ENCODE results near the gene LMAN1L. TPM values are rescaled to one million over a fixed set of nuclear protein-coding genes. Genes with fewer than 3 reads are reported as not detected.
A peak's percentile ranks its signal among the peaks of the same experiment; 100 is the strongest.

Gene LMAN1L
- total RNA-seq, 5 donors from 2014 or later (not counting 1 experiment from before 2014, with no cell fraction given) = 0.42 to 1.6 (median 0.44) TPM

DNA sequence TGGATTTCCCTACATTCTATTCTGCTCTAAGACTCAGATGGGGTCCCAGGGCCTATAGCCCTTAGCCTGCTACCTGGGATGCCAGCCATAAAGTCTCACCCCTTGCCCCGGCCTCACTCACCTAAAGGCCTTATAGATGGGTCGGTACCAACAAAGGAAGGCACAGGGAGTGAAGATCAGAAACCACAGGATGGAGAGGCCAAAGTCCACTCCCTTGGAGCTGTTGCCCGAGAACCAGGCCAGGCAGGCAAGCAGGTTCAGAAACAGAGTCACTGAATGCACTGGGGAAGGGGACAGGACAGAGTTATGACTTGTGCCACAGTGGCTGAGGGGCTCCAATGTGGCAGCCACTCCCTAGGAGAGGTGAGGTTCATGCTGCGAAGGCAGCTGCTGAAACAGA is 37.8 kb downstream of the LMAN1L start:
- H3K27ac ChIP-seq (ENCODE audit: low read length) = no peak overlapping the region
- ATAC-seq (replicated peaks in 1 of 4) (no peak), DNase-seq (no peak)
- 97% methylated on average over 3 of the region's 4 CpGs for WGBS (ENCODE audit: insufficient coverage)
- H3K9me3 ChIP-seq = no peaks in the 10 kb centered on the region
- POLR2A ChIA-PET = no interaction called here
- H3K36me3 Mint-ChIP-seq = peaks cover 44% of the 10 kb centered on the region
- H3K27me3 Mint-ChIP-seq = no peaks in the 10 kb centered on the region
- H3K27ac Mint-ChIP-seq = no peak overlapping the region
- H3K4me1 Mint-ChIP-seq = peaks cover 11 to 16% (median 13%) of the 10 kb centered on the region in 3 donors
- no peaks in the 10 kb centered on the region for H3K9me3 Mint-ChIP-seq
- H3K27me3 ChIP-seq (replicated peaks in 1 of 2; ENCODE audit: control insufficient read depth in 2 of 2, extremely low read depth in 1 of 2, insufficient read depth in 2 of 2, low read length in 1 of 2) = no peaks in the 10 kb centered on the region
- CTCF ChIA-PET = no interaction called here
- H3K4me1 ChIP-seq (ENCODE audit: control insufficient read depth in 1 of 2, extremely low read depth in 1 of 2, insufficient read depth in 2 of 2, low read length in 2 of 2) = peaks cover 4 to 13% of the 10 kb centered on the region in 2 experiments
- no peak overlapping the region for H3K4me3 Mint-ChIP-seq
- peaks cover 26 to 73% of the 10 kb centered on the region in 2 donors for H3K36me3 ChIP-seq (ENCODE audit: control insufficient read depth in 2 of 2, extremely low read depth in 1 of 2, insufficient read depth in 1 of 2, low read length in 1 of 2)
- no peak overlapping the region for H3K4me3 ChIP-seq (ENCODE audit: control insufficient read depth in 1 of 2, extremely low read depth in 1 of 2, low read length in 1 of 2)

DNA sequence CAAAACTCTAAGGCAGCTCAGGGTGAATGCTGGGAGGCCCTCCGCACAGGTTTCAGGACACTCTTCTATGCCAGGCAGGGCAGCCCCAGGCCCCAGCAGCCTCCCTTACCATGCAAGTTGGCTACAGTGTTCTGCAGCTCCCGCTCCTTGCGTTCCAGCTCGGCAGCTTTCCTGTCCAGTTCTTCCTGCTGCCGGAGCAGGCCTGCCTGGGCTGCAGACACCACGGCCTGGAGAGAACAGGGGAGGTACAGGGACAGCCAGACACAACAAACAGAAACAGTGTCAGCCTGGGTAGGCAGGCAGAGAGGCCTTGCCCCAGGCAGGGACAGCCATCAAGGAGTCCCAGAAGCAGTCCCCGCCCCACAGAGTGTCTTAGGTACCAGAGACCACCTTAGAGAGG is 39.3 kb downstream of the LMAN1L start:
- ChIA-PET POLR2A (interaction anchor here in 1 of 2 donors (0.5 kb wide), 1 partner anchor 43 kb away, joined by 5 read pairs; no protein-coding TSS in a partner anchor), CTCF (interaction anchor here (1.2 to 1.5 kb wide), 2 partner anchors 50 kb away, joined by 3 read pairs; no protein-coding TSS in a partner anchor)
- H3K36me3 ChIP-seq (ENCODE audit: control insufficient read depth in 2 of 2, extremely low read depth in 1 of 2, insufficient read depth in 1 of 2, low read length in 1 of 2) = peaks cover 26 to 77% of the 10 kb centered on the region in 2 donors
- DNase-seq (no peak), ATAC-seq (replicated peaks in 1 of 4) (no peak)
- Mint-ChIP-seq H3K36me3 (peaks cover 44% of the 10 kb centered on the region), H3K9me3 (no peaks in the 10 kb centered on the region), H3K4me3 (no peak overlapping the region), H3K4me1 (peaks cover 10 to 15% (median 10%) of the 10 kb centered on the region in 3 donors), H3K27me3 (no peaks in the 10 kb centered on the region), H3K27ac (peak overlapping the region in 1 of 2 donors; percentile 11)
- no peaks in the 10 kb centered on the region for H3K27me3 ChIP-seq (replicated peaks in 1 of 2; ENCODE audit: control insufficient read depth in 2 of 2, extremely low read depth in 1 of 2, insufficient read depth in 2 of 2, low read length in 1 of 2)
- no peak overlapping the region for H3K27ac ChIP-seq (ENCODE audit: low read length)
- peaks cover 0 to 4% of the 10 kb centered on the region in 2 experiments for H3K4me1 ChIP-seq (ENCODE audit: control insufficient read depth in 1 of 2, extremely low read depth in 1 of 2, insufficient read depth in 2 of 2, low read length in 2 of 2)
- WGBS (ENCODE audit: insufficient coverage) = 98% methylated on average over 6 of the region's 7 CpGs
- no peak overlapping the region for H3K4me3 ChIP-seq (ENCODE audit: control insufficient read depth in 1 of 2, extremely low read depth in 1 of 2, low read length in 1 of 2)
- no peaks in the 10 kb centered on the region for H3K9me3 ChIP-seq

DNA sequence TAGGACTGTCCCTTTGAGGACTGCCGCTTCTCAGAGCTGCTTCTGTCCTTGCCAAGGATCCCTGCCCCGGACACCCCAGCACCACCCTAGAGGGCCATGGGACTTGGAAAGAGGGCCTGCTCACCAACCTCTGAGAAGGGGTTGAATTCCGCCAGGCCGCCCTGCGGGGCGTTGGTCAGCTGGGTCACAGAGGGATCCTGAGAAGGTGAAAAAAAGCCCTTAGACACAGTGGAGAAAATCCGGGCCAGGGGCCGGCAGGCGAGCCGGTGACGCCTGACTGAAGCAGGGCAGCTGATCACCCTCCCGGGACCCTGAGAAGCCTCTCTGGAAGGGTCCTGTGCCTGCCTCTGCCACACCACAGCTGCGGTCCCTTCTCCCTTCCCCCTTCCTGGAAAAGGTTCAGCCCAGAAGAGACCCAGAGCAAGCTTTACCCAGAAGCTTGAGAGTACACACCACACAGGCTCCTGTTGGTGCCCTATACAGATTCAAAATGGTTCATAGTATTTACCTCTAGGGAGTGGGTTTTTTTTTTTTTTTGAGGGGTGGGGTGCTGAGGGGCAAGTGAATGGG is 41.9 kb downstream of the LMAN1L start:
- DNase-seq (no peak), ATAC-seq (replicated peaks in 1 of 4) (no peak)
- H3K4me1 ChIP-seq (ENCODE audit: control insufficient read depth in 1 of 2, extremely low read depth in 1 of 2, insufficient read depth in 2 of 2, low read length in 2 of 2) = peaks cover 6 to 28% of the 10 kb centered on the region in 2 experiments
- H3K27me3 ChIP-seq (replicated peaks in 1 of 2; ENCODE audit: control insufficient read depth in 2 of 2, extremely low read depth in 1 of 2, insufficient read depth in 2 of 2, low read length in 1 of 2) = no peaks in the 10 kb centered on the region
- Mint-ChIP-seq H3K27me3 (no peaks in the 10 kb centered on the region), H3K27ac (no peak overlapping the region), H3K4me3 (no peak overlapping the region), H3K36me3 (peaks cover 30% of the 10 kb centered on the region), H3K4me1 (peaks cover 34 to 35% (median 35%) of the 10 kb centered on the region in 3 donors), H3K9me3 (no peaks in the 10 kb centered on the region)
- H3K27ac ChIP-seq (ENCODE audit: low read length) = no peak overlapping the region
- no peaks in the 10 kb centered on the region for H3K9me3 ChIP-seq
- peaks cover 26 to 68% of the 10 kb centered on the region in 2 donors for H3K36me3 ChIP-seq (ENCODE audit: control insufficient read depth in 2 of 2, extremely low read depth in 1 of 2, insufficient read depth in 1 of 2, low read length in 1 of 2)
- ChIA-PET POLR2A (no interaction called here), CTCF (no interaction called here)
- H3K4me3 ChIP-seq (ENCODE audit: control insufficient read depth in 1 of 2, extremely low read depth in 1 of 2, low read length in 1 of 2) = no peak overlapping the region
- 100% methylated on average over 6 of the region's 13 CpGs for WGBS (ENCODE audit: insufficient coverage)

DNA sequence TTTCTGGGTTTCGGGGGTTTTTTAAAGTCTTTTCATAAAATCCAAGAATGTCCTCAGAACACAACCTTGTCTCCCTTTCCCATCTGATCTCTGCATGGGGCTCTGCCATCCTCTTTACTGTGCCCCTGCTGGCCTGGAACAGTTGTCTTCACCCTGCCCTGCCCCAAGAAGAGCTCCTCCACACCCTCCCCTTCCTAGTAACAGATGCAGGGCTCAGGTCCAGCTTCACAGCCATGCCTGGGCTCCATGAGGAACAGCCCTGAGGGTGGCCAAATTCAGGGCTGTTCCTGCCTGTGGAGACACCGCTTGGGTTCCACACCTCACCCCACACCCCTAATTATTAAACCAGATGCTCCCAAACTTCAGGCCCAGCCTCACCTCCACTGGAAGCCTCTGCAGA is 43.2 kb downstream of the LMAN1L start:
- CTCF ChIA-PET = interaction anchor here (0.6 to 0.9 kb wide), 3 partner anchors 46 to 797 kb away, joined by 3 to 7 read pairs (median 4); no protein-coding TSS in a partner anchor
- Histone ChIP-seq H3K4me3 (ENCODE audit: control insufficient read depth in 1 of 2, extremely low read depth in 1 of 2, low read length in 1 of 2) (no peak overlapping the region), H3K4me1 (ENCODE audit: control insufficient read depth in 1 of 2, extremely low read depth in 1 of 2, insufficient read depth in 2 of 2, low read length in 2 of 2) (peaks cover 9 to 38% of the 10 kb centered on the region in 2 experiments), H3K27me3 (replicated peaks in 1 of 2; ENCODE audit: control insufficient read depth in 2 of 2, extremely low read depth in 1 of 2, insufficient read depth in 2 of 2, low read length in 1 of 2) (no peaks in the 10 kb centered on the region), H3K36me3 (ENCODE audit: control insufficient read depth in 2 of 2, extremely low read depth in 1 of 2, insufficient read depth in 1 of 2, low read length in 1 of 2) (peaks cover 26 to 58% of the 10 kb centered on the region in 2 donors), H3K27ac (ENCODE audit: low read length) (no peak overlapping the region), H3K9me3 (no peaks in the 10 kb centered on the region)
- Mint-ChIP-seq H3K9me3 (no peaks in the 10 kb centered on the region), H3K36me3 (peaks cover 26% of the 10 kb centered on the region), H3K27ac (peak overlapping the region; percentile 71 to 78), H3K27me3 (no peaks in the 10 kb centered on the region), H3K4me1 (peaks cover 37 to 38% (median 38%) of the 10 kb centered on the region in 3 donors), H3K4me3 (no peak overlapping the region)
- POLR2A ChIA-PET = no interaction called here
- no CpG with 5 or more reads among the region's 2 CpGs for WGBS (ENCODE audit: insufficient coverage)
- ATAC-seq (replicated peaks in 1 of 4) = no peak
- no peak for DNase-seq

DNA sequence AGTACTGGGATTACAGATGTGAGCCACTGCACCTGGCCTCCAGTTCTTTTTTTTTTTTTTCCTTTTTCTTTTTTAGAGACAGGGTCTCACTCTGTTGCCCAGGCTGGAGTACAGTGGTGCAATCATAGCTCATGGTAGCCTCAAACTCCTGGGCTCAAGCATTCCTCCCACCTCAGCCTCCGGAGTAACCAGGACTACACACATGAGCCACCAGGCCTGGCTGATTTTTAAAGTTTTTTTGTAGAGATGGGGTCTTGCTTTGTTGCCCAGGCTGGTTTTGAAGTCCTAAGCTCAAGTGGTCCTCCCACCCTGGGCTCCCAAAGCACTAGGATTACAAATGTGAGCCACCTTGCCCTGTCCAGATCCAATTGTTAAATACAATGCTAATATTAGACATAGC is 43.9 kb downstream of the LMAN1L start:
- Histone ChIP-seq H3K27ac (ENCODE audit: low read length) (no peak overlapping the region), H3K27me3 (replicated peaks in 1 of 2; ENCODE audit: control insufficient read depth in 2 of 2, extremely low read depth in 1 of 2, insufficient read depth in 2 of 2, low read length in 1 of 2) (no peaks in the 10 kb centered on the region), H3K9me3 (no peaks in the 10 kb centered on the region), H3K4me3 (ENCODE audit: control insufficient read depth in 1 of 2, extremely low read depth in 1 of 2, low read length in 1 of 2) (no peak overlapping the region), H3K36me3 (ENCODE audit: control insufficient read depth in 2 of 2, extremely low read depth in 1 of 2, insufficient read depth in 1 of 2, low read length in 1 of 2) (peaks cover 26 to 51% of the 10 kb centered on the region in 2 donors), H3K4me1 (ENCODE audit: control insufficient read depth in 1 of 2, extremely low read depth in 1 of 2, insufficient read depth in 2 of 2, low read length in 2 of 2) (peaks cover 9 to 44% of the 10 kb centered on the region in 2 experiments)
- H3K9me3 Mint-ChIP-seq = no peaks in the 10 kb centered on the region
- H3K36me3 Mint-ChIP-seq = peaks cover 21% of the 10 kb centered on the region
- no peak for DNase-seq
- peaks cover 37 to 42% (median 41%) of the 10 kb centered on the region in 3 donors for H3K4me1 Mint-ChIP-seq
- POLR2A ChIA-PET = no interaction called here
- H3K27me3 Mint-ChIP-seq = no peaks in the 10 kb centered on the region
- whole genome bisulfite sequencing (ENCODE audit: insufficient coverage) = no CpG with 5 or more reads among the region's 1 CpG
- CTCF ChIA-PET = interaction anchor here (0.6 to 0.8 kb wide), 4 partner anchors 8 to 95 kb away, joined by 3 to 10 read pairs (median 3); no protein-coding TSS in a partner anchor
- ATAC-seq (replicated peaks in 1 of 4) = no peak
- no peak overlapping the region for H3K4me3 Mint-ChIP-seq
- peak overlapping the region; percentile 81 to 83 for H3K27ac Mint-ChIP-seq

DNA sequence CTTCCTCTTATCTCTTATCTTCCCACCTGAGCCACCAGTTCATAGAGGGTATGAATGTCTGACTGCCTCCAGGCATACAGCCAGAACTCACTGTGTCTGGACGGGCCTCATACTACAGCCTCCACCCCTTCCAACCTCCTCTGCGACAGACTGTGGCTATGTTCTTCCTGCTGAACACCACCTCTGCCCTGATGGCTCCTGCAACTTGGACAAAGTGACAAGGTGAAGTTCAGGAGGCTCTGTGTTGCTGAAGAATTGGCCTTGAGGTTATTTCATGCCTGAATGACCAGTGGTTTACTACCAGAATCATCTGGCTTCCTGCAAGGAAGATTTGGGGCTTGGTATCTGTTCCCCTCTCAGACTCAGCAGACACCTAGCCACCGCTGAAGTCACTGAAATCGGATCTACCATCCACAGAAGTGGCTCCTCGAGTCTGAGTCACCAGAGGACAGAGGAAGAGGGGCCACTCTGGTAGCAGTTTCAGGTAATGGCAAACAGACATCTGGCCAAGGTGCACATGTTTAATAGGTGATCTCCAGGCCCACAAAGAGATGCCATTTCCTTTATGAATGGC is 44.5 kb downstream of the LMAN1L start:
- POLR2A ChIA-PET = interaction anchor here in 1 of 2 donors (0.9 kb wide), 1 partner anchor 37 kb away, joined by 3 read pairs; no protein-coding TSS in a partner anchor
- Histone ChIP-seq H3K4me3 (ENCODE audit: control insufficient read depth in 1 of 2, extremely low read depth in 1 of 2, low read length in 1 of 2) (no peak overlapping the region), H3K9me3 (no peaks in the 10 kb centered on the region), H3K27ac (ENCODE audit: low read length) (peak overlapping the region; percentile 13), H3K4me1 (ENCODE audit: control insufficient read depth in 1 of 2, extremely low read depth in 1 of 2, insufficient read depth in 2 of 2, low read length in 2 of 2) (peaks cover 9 to 44% of the 10 kb centered on the region in 2 experiments), H3K27me3 (replicated peaks in 1 of 2; ENCODE audit: control insufficient read depth in 2 of 2, extremely low read depth in 1 of 2, insufficient read depth in 2 of 2, low read length in 1 of 2) (no peaks in the 10 kb centered on the region), H3K36me3 (ENCODE audit: control insufficient read depth in 2 of 2, extremely low read depth in 1 of 2, insufficient read depth in 1 of 2, low read length in 1 of 2) (peaks cover 21 to 45% of the 10 kb centered on the region in 2 donors)
- Mint-ChIP-seq H3K4me3 (no peak overlapping the region), H3K9me3 (no peaks in the 10 kb centered on the region), H3K27ac (peak overlapping the region; percentile 81 to 83), H3K4me1 (peaks cover 37 to 42% (median 41%) of the 10 kb centered on the region in 3 donors), H3K27me3 (no peaks in the 10 kb centered on the region), H3K36me3 (peaks cover 17% of the 10 kb centered on the region)
- DNase-seq (no peak), ATAC-seq (replicated peaks in 1 of 4) (peak in 1 of 4 experiments; percentile 55)
- CTCF ChIA-PET = interaction anchor here (0.7 to 0.8 kb wide), 3 partner anchors 8 to 94 kb away, joined by 3 to 10 read pairs (median 3); no protein-coding TSS in a partner anchor
- WGBS (ENCODE audit: insufficient coverage) = 58% methylated on average over 3 of the region's 5 CpGs

All from T-cell (primary cell).